Measurements from ENCODE around the gene ZNF438. TPM values are rescaled to one million over a fixed set of nuclear protein-coding genes. Genes with fewer than 3 reads are reported as not detected.

The ZNF438 gene
- total and polyA plus RNA-seq, 9 donors, result 10.5 to 14.5 (median 12.7) TPM

GRCh38 chr10:30816820-30817171 is 214.9 kb downstream of the ZNF438 start:
- WGBS (ENCODE audit: insufficient coverage), result 100% methylated on average over 1 of the region's 3 CpGs
- H3K4me1 ChIP-seq (ENCODE audit: control insufficient read depth, insufficient read depth, low read length), result peaks cover 86% of the 10 kb centered on the region
- H3K9me3 ChIP-seq (replicated peaks; ENCODE audit: control insufficient read depth, low read depth, low read length), result no peaks in the 10 kb centered on the region
- no peak for DNase-seq
- H3K27me3 ChIP-seq (ENCODE audit: control insufficient read depth, insufficient read depth, low read length), result no peaks in the 10 kb centered on the region
- peak overlapping the region; percentile 37 for H3K27ac ChIP-seq (ENCODE audit: low read length)
- no peak overlapping the region for H3K4me3 ChIP-seq (ENCODE audit: low read length)
- no peaks in the 10 kb centered on the region for H3K36me3 ChIP-seq (ENCODE audit: control insufficient read depth, insufficient read depth, low read length)

GRCh38 chr10:30816159-30816819 is 215.4 kb downstream of the ZNF438 start:
- WGBS (ENCODE audit: insufficient coverage), result no CpG with 5 or more reads among the region's 9 CpGs
- no peak overlapping the region for H3K4me3 ChIP-seq (ENCODE audit: low read length)
- no peaks in the 10 kb centered on the region for H3K27me3 ChIP-seq (ENCODE audit: control insufficient read depth, insufficient read depth, low read length)
- peak; percentile 59 for DNase-seq
- peak overlapping the region; percentile 37 for H3K27ac ChIP-seq (ENCODE audit: low read length)
- peaks cover 86% of the 10 kb centered on the region for H3K4me1 ChIP-seq (ENCODE audit: control insufficient read depth, insufficient read depth, low read length)
- no peaks in the 10 kb centered on the region for H3K9me3 ChIP-seq (replicated peaks; ENCODE audit: control insufficient read depth, low read depth, low read length)
- no peaks in the 10 kb centered on the region for H3K36me3 ChIP-seq (ENCODE audit: control insufficient read depth, insufficient read depth, low read length)

GRCh38 chr10:30813872-30814481 is 217.7 kb downstream of the ZNF438 start:
- no peaks in the 10 kb centered on the region for H3K27me3 ChIP-seq (ENCODE audit: control insufficient read depth, insufficient read depth, low read length)
- no peaks in the 10 kb centered on the region for H3K36me3 ChIP-seq (ENCODE audit: control insufficient read depth, insufficient read depth, low read length)
- H3K4me3 ChIP-seq (ENCODE audit: low read length), result no peak overlapping the region
- H3K9me3 ChIP-seq (replicated peaks; ENCODE audit: control insufficient read depth, low read depth, low read length), result no peaks in the 10 kb centered on the region
- WGBS (ENCODE audit: insufficient coverage), result 58% methylated on average over 1 of the region's 1 CpG
- DNase-seq, result peak; percentile 85
- peak overlapping the region; percentile 62 for H3K27ac ChIP-seq (ENCODE audit: low read length)
- peaks cover 73% of the 10 kb centered on the region for H3K4me1 ChIP-seq (ENCODE audit: control insufficient read depth, insufficient read depth, low read length)

- H3K4me1 ChIP-seq (ENCODE audit: control insufficient read depth, insufficient read depth, low read length), result peaks cover 65% of the 10 kb centered on the region
- no peaks in the 10 kb centered on the region for H3K9me3 ChIP-seq (replicated peaks; ENCODE audit: control insufficient read depth, low read depth, low read length)
- DNase-seq, result peak; percentile 86
- peak overlapping the region; percentile 71 for H3K27ac ChIP-seq (ENCODE audit: low read length)
- no peaks in the 10 kb centered on the region for H3K36me3 ChIP-seq (ENCODE audit: control insufficient read depth, insufficient read depth, low read length)
- WGBS (ENCODE audit: insufficient coverage), result 9% methylated on average over 9 of the region's 16 CpGs
- H3K27me3 ChIP-seq (ENCODE audit: control insufficient read depth, insufficient read depth, low read length), result no peaks in the 10 kb centered on the region
- no peak overlapping the region for H3K4me3 ChIP-seq (ENCODE audit: low read length)
Observed at GRCh38 chr10:30812018-30812851, 219.4 kb downstream of the ZNF438 start.

GRCh38 chr10:30811276-30812017 is 220.2 kb downstream of the ZNF438 start:
- 54% methylated on average over 11 of the region's 16 CpGs for WGBS (ENCODE audit: insufficient coverage)
- Histone ChIP-seq H3K4me3 (ENCODE audit: low read length) (no peak overlapping the region), H3K4me1 (ENCODE audit: control insufficient read depth, insufficient read depth, low read length) (peaks cover 69% of the 10 kb centered on the region), H3K36me3 (ENCODE audit: control insufficient read depth, insufficient read depth, low read length) (no peaks in the 10 kb centered on the region), H3K9me3 (replicated peaks; ENCODE audit: control insufficient read depth, low read depth, low read length) (no peaks in the 10 kb centered on the region), H3K27ac (ENCODE audit: low read length) (peak overlapping the region; percentile 71), H3K27me3 (ENCODE audit: control insufficient read depth, insufficient read depth, low read length) (no peaks in the 10 kb centered on the region)
- peak; percentile 62 for DNase-seq

GRCh38 chr10:30810416-30810815 is 221.2 kb downstream of the ZNF438 start:
- Histone ChIP-seq H3K4me3 (ENCODE audit: low read length) (no peak overlapping the region), H3K9me3 (replicated peaks; ENCODE audit: control insufficient read depth, low read depth, low read length) (no peaks in the 10 kb centered on the region), H3K27ac (ENCODE audit: low read length) (no peak overlapping the region), H3K27me3 (ENCODE audit: control insufficient read depth, insufficient read depth, low read length) (no peaks in the 10 kb centered on the region), H3K36me3 (ENCODE audit: control insufficient read depth, insufficient read depth, low read length) (no peaks in the 10 kb centered on the region), H3K4me1 (ENCODE audit: control insufficient read depth, insufficient read depth, low read length) (peaks cover 67% of the 10 kb centered on the region)
- WGBS (ENCODE audit: insufficient coverage), result 77% methylated on average over 5 of the region's 5 CpGs
- no peak for DNase-seq

GRCh38 chr10:30806850-30807249 is 224.8 kb downstream of the ZNF438 start:
- 43% methylated on average over 1 of the region's 2 CpGs for WGBS (ENCODE audit: insufficient coverage)
- no peaks in the 10 kb centered on the region for H3K27me3 ChIP-seq (ENCODE audit: control insufficient read depth, insufficient read depth, low read length)
- H3K4me1 ChIP-seq (ENCODE audit: control insufficient read depth, insufficient read depth, low read length), result peaks cover 56% of the 10 kb centered on the region
- H3K9me3 ChIP-seq (replicated peaks; ENCODE audit: control insufficient read depth, low read depth, low read length), result no peaks in the 10 kb centered on the region
- peak; percentile 71 for DNase-seq
- H3K36me3 ChIP-seq (ENCODE audit: control insufficient read depth, insufficient read depth, low read length), result no peaks in the 10 kb centered on the region
- no peak overlapping the region for H3K4me3 ChIP-seq (ENCODE audit: low read length)
- peak overlapping the region; percentile 70 for H3K27ac ChIP-seq (ENCODE audit: low read length)

GRCh38 chr10:30805061-30805460 is 226.6 kb downstream of the ZNF438 start:
- no peak for DNase-seq
- no peak overlapping the region for H3K4me3 ChIP-seq (ENCODE audit: low read length)
- 100% methylated on average over 2 of the region's 9 CpGs for WGBS (ENCODE audit: insufficient coverage)
- H3K36me3 ChIP-seq (ENCODE audit: control insufficient read depth, insufficient read depth, low read length), result no peaks in the 10 kb centered on the region
- peaks cover 44% of the 10 kb centered on the region for H3K4me1 ChIP-seq (ENCODE audit: control insufficient read depth, insufficient read depth, low read length)
- no peaks in the 10 kb centered on the region for H3K9me3 ChIP-seq (replicated peaks; ENCODE audit: control insufficient read depth, low read depth, low read length)
- no peaks in the 10 kb centered on the region for H3K27me3 ChIP-seq (ENCODE audit: control insufficient read depth, insufficient read depth, low read length)
- H3K27ac ChIP-seq (ENCODE audit: low read length), result peak overlapping the region; percentile 37

- Histone ChIP-seq H3K27ac (ENCODE audit: low read length) (peak overlapping the region; percentile 70), H3K27me3 (ENCODE audit: control insufficient read depth, insufficient read depth, low read length) (no peaks in the 10 kb centered on the region), H3K36me3 (ENCODE audit: control insufficient read depth, insufficient read depth, low read length) (no peaks in the 10 kb centered on the region), H3K4me1 (ENCODE audit: control insufficient read depth, insufficient read depth, low read length) (peaks cover 44% of the 10 kb centered on the region), H3K9me3 (replicated peaks; ENCODE audit: control insufficient read depth, low read depth, low read length) (no peaks in the 10 kb centered on the region), H3K4me3 (ENCODE audit: low read length) (no peak overlapping the region)
- DNase-seq, result peak; percentile 94
- WGBS (ENCODE audit: insufficient coverage), result 49% methylated on average over 2 of the region's 7 CpGs
Observed at GRCh38 chr10:30804478-30805055, 227.1 kb downstream of the ZNF438 start.

All from muscle of leg (tissue), 11 donors.